NB4 (cell line): ENCODE data around the gene IMPG2.

Experiments used
- CTCF ChIP-seq: IDR thresholded peaks from one replicate; pipeline ENCODE4 v1.5.1; 2012; ENCODE audit warnings: low read depth, low read length
- POLR2A ChIP-seq: IDR thresholded peaks from 2 replicates; pipeline ENCODE4 v1.6.1; 2011; ENCODE audit warnings: mild to moderate bottlenecking; ENCODE audit not compliant: insufficient read length; ENCODE audit errors: extremely low read depth

DNA sequence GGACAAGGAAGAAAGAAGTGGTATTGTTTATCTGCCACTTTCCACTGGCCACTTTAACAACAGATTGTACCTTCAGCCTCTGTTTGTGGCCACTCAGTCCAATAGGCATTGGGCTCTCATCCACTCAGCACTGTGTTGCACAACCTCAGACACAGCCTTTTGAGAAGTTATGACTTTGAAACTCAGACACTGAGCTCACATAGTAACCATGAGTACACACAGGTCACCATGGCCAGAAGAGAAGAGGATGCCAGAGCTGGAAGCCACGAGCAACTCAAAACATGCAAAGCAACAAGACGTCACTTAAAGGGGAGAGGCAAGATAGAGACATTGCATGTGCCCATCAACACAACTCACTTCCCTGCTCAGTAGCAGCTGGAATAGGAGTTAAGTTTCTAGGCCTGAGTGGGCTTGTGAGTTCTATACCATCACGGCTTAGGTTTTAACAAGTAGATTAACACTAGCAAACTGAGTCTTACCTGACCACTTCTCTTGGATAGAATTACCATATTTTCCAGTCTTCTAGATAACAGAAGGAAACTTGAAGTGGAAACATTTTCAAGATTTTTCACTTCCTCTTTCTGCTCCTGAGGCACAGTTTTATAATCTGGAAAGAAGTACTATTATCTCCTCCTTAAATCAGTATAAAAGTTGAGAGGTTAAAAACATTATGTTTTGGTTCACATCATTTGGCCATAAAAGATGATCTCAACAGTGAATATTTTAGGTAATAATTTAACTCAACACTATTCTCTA, 103.5 kb downstream of the IMPG2 start:
- TF ChIP-seq CTCF: no peak
- TF ChIP-seq POLR2A: no peak
